ENCODE measurements around the gene TNFRSF8.

DNA sequence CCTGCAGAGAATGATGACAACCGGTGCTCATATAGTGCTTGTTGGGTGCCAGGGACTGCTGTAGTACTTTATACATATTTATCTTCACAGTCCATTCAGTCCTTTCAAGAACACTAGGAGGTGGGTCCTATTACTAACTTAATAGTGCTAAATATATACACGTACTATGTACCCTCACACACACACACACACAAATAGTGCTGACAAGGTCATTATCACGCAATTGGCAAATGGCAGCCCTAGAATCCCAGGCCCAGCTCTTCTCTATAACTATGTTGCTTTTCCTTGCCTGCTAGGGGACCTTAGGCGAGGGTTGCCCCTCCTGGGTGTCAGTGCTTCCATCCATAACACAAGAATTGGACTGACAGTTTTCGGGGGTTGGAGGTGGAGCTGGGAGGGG, 33.5 kb downstream of the TNFRSF8 start:
- TF ChIP-seq, protein P1, sequence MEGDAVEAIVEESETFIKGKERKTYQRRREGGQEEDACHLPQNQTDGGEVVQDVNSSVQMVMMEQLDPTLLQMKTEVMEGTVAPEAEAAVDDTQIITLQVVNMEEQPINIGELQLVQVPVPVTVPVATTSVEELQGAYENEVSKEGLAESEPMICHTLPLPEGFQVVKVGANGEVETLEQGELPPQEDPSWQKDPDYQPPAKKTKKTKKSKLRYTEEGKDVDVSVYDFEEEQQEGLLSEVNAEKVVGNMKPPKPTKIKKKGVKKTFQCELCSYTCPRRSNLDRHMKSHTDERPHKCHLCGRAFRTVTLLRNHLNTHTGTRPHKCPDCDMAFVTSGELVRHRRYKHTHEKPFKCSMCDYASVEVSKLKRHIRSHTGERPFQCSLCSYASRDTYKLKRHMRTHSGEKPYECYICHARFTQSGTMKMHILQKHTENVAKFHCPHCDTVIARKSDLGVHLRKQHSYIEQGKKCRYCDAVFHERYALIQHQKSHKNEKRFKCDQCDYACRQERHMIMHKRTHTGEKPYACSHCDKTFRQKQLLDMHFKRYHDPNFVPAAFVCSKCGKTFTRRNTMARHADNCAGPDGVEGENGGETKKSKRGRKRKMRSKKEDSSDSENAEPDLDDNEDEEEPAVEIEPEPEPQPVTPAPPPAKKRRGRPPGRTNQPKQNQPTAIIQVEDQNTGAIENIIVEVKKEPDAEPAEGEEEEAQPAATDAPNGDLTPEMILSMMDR (IDR thresholded peaks at IDR 0.05): no peak
- no peak for TF ChIP-seq POLR2A (IDR thresholded peaks at IDR 0.05)

All from thyroid gland (tissue), 4 donors.